Measurements from ENCODE around the gene ZDHHC24.

The ZDHHC24 gene

DNA sequence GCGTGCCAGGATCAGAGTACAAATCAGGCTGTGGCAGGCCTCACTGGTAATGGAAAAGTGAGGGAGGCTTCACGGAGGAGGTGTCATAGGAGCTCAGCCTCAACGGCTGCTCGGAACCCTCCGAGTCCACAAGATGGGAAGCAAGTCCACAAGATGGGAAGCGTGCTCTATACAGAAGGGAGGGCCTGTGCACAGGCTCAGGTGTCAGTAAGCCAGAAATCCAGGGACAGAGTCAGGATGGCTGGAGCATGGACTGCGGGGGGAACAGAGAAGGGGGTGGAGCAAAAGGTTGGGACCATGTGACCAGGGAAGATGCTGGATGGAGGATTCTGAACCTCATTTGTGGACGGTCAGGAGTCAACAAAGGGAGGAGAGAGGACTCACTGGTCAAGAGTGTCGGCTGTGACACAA, 69.0 kb downstream of the ZDHHC24 start:
- H3K4me3 ChIP-seq (ENCODE audit: severe bottlenecking), result no peak overlapping the region
- no peak overlapping the region for H3K27ac ChIP-seq (ENCODE audit: poor library complexity, severe bottlenecking)

DNA sequence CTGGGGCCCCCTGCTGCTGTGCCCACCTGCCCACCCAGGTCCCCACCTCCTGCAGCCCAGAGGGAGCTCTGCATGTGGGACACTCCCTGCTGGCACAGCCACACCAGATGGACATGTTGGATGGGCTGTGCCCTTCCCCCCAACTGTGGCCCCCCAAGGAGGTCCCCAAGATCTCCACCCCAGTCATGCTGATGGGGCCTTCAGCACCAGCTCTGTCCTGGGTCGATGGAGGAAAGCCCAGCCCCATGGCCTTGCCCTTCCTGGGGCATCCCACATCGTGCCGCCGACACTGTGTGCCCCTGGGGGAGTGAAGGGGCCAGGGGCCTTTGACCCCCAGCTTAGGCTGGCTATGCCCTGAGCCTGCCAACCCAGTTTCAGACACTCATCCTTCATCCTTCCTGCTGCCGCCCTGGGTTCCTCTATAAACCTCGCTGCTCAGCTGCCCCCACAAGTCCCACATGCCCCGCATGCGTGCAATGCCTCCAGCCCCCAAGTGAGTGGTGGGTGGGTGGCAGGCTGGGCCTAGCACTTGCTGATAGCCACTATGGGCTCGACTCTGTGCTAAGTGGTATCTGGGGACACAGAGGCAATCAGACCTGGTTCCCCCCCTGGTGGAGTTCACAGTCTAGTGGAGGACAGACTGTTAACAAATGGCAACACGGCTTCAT, 69.5 kb downstream of the ZDHHC24 start:
- no peak overlapping the region for H3K4me3 ChIP-seq (ENCODE audit: severe bottlenecking)
- TF ChIP-seq, protein P1, sequence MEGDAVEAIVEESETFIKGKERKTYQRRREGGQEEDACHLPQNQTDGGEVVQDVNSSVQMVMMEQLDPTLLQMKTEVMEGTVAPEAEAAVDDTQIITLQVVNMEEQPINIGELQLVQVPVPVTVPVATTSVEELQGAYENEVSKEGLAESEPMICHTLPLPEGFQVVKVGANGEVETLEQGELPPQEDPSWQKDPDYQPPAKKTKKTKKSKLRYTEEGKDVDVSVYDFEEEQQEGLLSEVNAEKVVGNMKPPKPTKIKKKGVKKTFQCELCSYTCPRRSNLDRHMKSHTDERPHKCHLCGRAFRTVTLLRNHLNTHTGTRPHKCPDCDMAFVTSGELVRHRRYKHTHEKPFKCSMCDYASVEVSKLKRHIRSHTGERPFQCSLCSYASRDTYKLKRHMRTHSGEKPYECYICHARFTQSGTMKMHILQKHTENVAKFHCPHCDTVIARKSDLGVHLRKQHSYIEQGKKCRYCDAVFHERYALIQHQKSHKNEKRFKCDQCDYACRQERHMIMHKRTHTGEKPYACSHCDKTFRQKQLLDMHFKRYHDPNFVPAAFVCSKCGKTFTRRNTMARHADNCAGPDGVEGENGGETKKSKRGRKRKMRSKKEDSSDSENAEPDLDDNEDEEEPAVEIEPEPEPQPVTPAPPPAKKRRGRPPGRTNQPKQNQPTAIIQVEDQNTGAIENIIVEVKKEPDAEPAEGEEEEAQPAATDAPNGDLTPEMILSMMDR (IDR thresholded peaks at IDR 0.05; ENCODE audit: poor library complexity, severe bottlenecking), result no peak
- H3K9me3 ChIP-seq (ENCODE audit: severe bottlenecking), result no peaks in the 10 kb centered on the region
- no peak overlapping the region for H3K27ac ChIP-seq (ENCODE audit: poor library complexity, severe bottlenecking)
- H3K27me3 ChIP-seq (ENCODE audit: insufficient read depth, poor library complexity, severe bottlenecking), result no peaks in the 10 kb centered on the region
- no peaks in the 10 kb centered on the region for H3K4me1 ChIP-seq (ENCODE audit: insufficient read depth, poor library complexity, severe bottlenecking)
- no peak for ATAC-seq (ENCODE audit: low read depth)
- H3K36me3 ChIP-seq (ENCODE audit: low read depth), result peaks cover 18% of the 10 kb centered on the region
- no peak for DNase-seq (ENCODE audit: low spot score)

More for the DNA sequence above, 69.0 kb downstream of the ZDHHC24 start:
- TF ChIP-seq, protein P1 (IDR thresholded peaks at IDR 0.05; ENCODE audit: poor library complexity, severe bottlenecking), result no peak
- DNase-seq (ENCODE audit: low spot score) (no peak), ATAC-seq (ENCODE audit: low read depth) (no peak)
- Histone ChIP-seq H3K9me3 (ENCODE audit: severe bottlenecking) (no peaks in the 10 kb centered on the region), H3K27me3 (ENCODE audit: insufficient read depth, poor library complexity, severe bottlenecking) (no peaks in the 10 kb centered on the region), H3K4me1 (ENCODE audit: insufficient read depth, poor library complexity, severe bottlenecking) (no peaks in the 10 kb centered on the region), H3K36me3 (ENCODE audit: low read depth) (peaks cover 14% of the 10 kb centered on the region; the same call in 1 of the 2 replicates)

DNA sequence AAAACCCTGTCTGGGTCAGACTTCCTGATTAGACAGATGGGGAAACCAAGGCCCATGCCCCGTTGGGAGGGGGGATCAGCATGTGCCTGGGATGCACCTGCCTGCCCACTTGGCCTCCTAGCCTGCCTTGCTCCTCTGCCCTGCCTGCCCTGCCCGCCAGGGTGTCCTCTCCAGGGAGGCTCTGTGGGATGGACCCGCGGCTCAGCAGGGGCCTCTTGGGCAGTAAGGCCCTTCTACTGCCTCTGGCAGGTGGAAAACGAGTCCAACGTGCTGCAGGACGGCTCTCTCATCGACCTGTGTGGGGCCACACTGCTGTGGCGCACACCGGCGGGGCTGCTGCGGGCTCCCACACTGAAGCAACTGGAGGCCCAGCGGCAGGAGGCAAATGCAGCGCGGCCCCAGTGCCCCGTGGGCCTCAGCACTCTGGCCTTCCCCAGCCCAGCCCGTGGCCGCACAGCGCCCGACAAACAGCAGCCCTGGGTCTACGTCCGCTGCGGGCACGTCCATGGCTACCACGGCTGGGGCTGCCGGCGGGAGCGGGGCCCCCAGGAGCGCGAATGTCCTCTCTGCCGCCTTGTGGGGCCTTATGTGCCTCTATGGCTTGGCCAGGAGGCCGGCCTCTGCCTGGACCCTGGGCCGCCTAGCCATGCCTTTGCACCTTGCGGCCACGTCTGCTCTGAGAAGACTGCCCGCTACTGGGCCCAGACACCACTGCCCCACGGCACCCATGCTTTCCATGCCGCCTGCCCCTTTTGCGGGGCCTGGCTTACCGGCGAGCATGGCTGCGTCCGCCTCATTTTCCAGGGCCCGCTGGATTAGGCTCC, 70.3 kb downstream of the ZDHHC24 start:
- Histone ChIP-seq H3K9me3 (ENCODE audit: severe bottlenecking) (no peaks in the 10 kb centered on the region), H3K4me3 (ENCODE audit: severe bottlenecking) (no peak overlapping the region), H3K27me3 (ENCODE audit: insufficient read depth, poor library complexity, severe bottlenecking) (no peaks in the 10 kb centered on the region), H3K27ac (ENCODE audit: poor library complexity, severe bottlenecking) (no peak overlapping the region), H3K4me1 (ENCODE audit: insufficient read depth, poor library complexity, severe bottlenecking) (no peaks in the 10 kb centered on the region), H3K36me3 (ENCODE audit: low read depth) (peaks cover 20% of the 10 kb centered on the region)
- ATAC-seq (ENCODE audit: low read depth) (no peak), DNase-seq (ENCODE audit: low spot score) (no peak)
- TF ChIP-seq, protein P1 (IDR thresholded peaks at IDR 0.05; ENCODE audit: poor library complexity, severe bottlenecking), result no peak

- ATAC-seq (ENCODE audit: low read depth) (no peak), DNase-seq (ENCODE audit: low spot score) (no peak)
- peaks cover 20% of the 10 kb centered on the region for H3K36me3 ChIP-seq (ENCODE audit: low read depth)
These were observed 72.0 kb downstream of the ZDHHC24 start for GRCh38 chr11:66473608-66474515.

More at GRCh38 chr11:66473608-66474515, 72.0 kb downstream of the ZDHHC24 start:
- Histone ChIP-seq H3K27ac (ENCODE audit: poor library complexity, severe bottlenecking) (no peak overlapping the region), H3K4me3 (ENCODE audit: severe bottlenecking) (no peak overlapping the region), H3K4me1 (ENCODE audit: insufficient read depth, poor library complexity, severe bottlenecking) (no peaks in the 10 kb centered on the region), H3K9me3 (ENCODE audit: severe bottlenecking) (no peaks in the 10 kb centered on the region), H3K27me3 (ENCODE audit: insufficient read depth, poor library complexity, severe bottlenecking) (no peaks in the 10 kb centered on the region)
- TF ChIP-seq, protein P1 (IDR thresholded peaks at IDR 0.05; ENCODE audit: poor library complexity, severe bottlenecking), result no peak

Measured in RWPE2 (cell line).